GM23338 (cell line): ENCODE data around the gene PRSS8. TPM values are rescaled to one million over a fixed set of nuclear protein-coding genes. Genes with fewer than 3 reads are reported as not detected.

Source experiments
- ATAC-seq: fragments of 200-7000 bp; cut with Tn5 transposase; 3 replicates; pipeline ENCODE4 v1.9.1; 2020
- DNase-seq: peaks from one replicate; pipeline ENCODE4 v3.0.0-alpha.2; 2015; ENCODE audit warnings: low spot score
- H2AFZ ChIP-seq: fragments of 200-600 bp; sonication (generic); 2 replicates; pipeline ENCODE4 v1.8.0; 2016; ENCODE audit warnings: antibody characterized with exemption, mild to moderate bottlenecking, moderate library complexity
- H3F3A ChIP-seq: fragments of 200-600 bp; sonication (generic); replicated peaks from 2 replicates; pipeline ENCODE4 v1.8.0; 2017; ENCODE audit warnings: antibody characterized with exemption, mixed run types, low read depth
- H3K27ac ChIP-seq: fragments of 200-600 bp; sonication (generic); 2 replicates; pipeline ENCODE4 v1.6.1; 2016; ENCODE audit warnings: low read depth
- H3K27me3 ChIP-seq: fragments of 200-600 bp; sonication (generic); 2 replicates; pipeline ENCODE4 v1.8.0; 2016; ENCODE audit warnings: mild to moderate bottlenecking, mixed run types, moderate library complexity; ENCODE audit not compliant: insufficient read depth
- H3K36me3 ChIP-seq: fragments of 200-600 bp; sonication (generic); 2 replicates; pipeline ENCODE4 v1.8.0; 2016; ENCODE audit warnings: mild to moderate bottlenecking; ENCODE audit not compliant: insufficient read depth
- H3K4me1 ChIP-seq: fragments of 200-600 bp; sonication (generic); 2 replicates; pipeline ENCODE4 v1.8.0; 2016; ENCODE audit warnings: mild to moderate bottlenecking, moderate library complexity; ENCODE audit not compliant: insufficient read depth
- H3K4me2 ChIP-seq: fragments of 200-600 bp; sonication (generic); 2 replicates; pipeline ENCODE4 v1.7.1; 2017; ENCODE audit warnings: mixed run types
- H3K4me3 ChIP-seq: fragments of 200-600 bp; sonication (generic); 2 replicates; pipeline ENCODE4 v1.6.1; 2016; ENCODE audit warnings: mixed run types
- H3K79me2 ChIP-seq: fragments of 200-600 bp; sonication (generic); replicated peaks from 2 replicates; pipeline ENCODE4 v1.8.0; 2017; ENCODE audit warnings: mild to moderate bottlenecking; ENCODE audit not compliant: insufficient read depth
- H3K9me2 ChIP-seq: fragments of 200-600 bp; sonication (generic); 2 replicates; pipeline ENCODE4 v1.8.0; 2017; ENCODE audit not compliant: insufficient read depth
- H4K20me1 ChIP-seq: fragments of 200-600 bp; sonication (generic); replicated peaks from 2 replicates; pipeline ENCODE4 v1.8.0; 2017; ENCODE audit warnings: mild to moderate bottlenecking; ENCODE audit not compliant: insufficient read depth
- H3K27ac Mint-ChIP-seq: 2 replicates; pipeline ENCODE4 v1.8.0; 2020; ENCODE audit warnings: inconsistent platforms, mild to moderate bottlenecking, moderate library complexity, mixed read lengths
- H3K27me3 Mint-ChIP-seq: 3 replicates; pipeline ENCODE4 v1.8.0; 2022; ENCODE audit warnings: low read depth, mild to moderate bottlenecking, moderate library complexity, mixed read lengths, inconsistent platforms; ENCODE audit not compliant: insufficient read depth, poor library complexity
- H3K36me3 Mint-ChIP-seq: 3 replicates; pipeline ENCODE4 v1.8.0; 2021; ENCODE audit warnings: low read depth, mild to moderate bottlenecking, inconsistent platforms, moderate library complexity, mixed read lengths
- H3K4me1 Mint-ChIP-seq: 3 replicates; pipeline ENCODE4 v1.8.0; 2020; ENCODE audit warnings: mild to moderate bottlenecking, inconsistent platforms, mixed read lengths
- H3K4me3 Mint-ChIP-seq: 3 replicates; pipeline ENCODE4 v1.8.0; 2021; ENCODE audit warnings: moderate library complexity, mild to moderate bottlenecking, inconsistent platforms, mixed read lengths
- H3K9me3 Mint-ChIP-seq: 3 replicates; pipeline ENCODE4 v1.8.0; 2020; ENCODE audit warnings: moderate library complexity, mild to moderate bottlenecking, inconsistent platforms, mixed read lengths
- JUNB ChIP-seq: IDR thresholded peaks from one replicate; pipeline ENCODE4 v1.6.1; 2016; ENCODE audit warnings: antibody characterized with exemption; ENCODE audit not compliant: unreplicated experiment
- POLR2AphosphoS5 ChIP-seq: IDR thresholded peaks from 2 replicates; pipeline ENCODE4 v1.6.1; 2016; ENCODE audit warnings: antibody characterized with exemption, low read depth
- polyA plus RNA-seq: library from polyadenylated mRNA; unstranded; fragments of >200 nt; fragmentation: Nextera tagmentation; extraction: Ambion mirVana; gene quantifications from 2 replicates; pipeline ENCODE4 v1.2.1, GENCODE V29; 2016
- total RNA-seq: library from RNA; depleted of rRNA; stranded (reverse); fragments of >200 nt; shearing (Covaris generic); gene quantifications from 2 replicates; pipeline ENCODE4 v1.2.3, GENCODE V29; 2014
- TF ChIP-seq, protein P1 (sequence below): IDR thresholded peaks from 2 replicates; pipeline ENCODE4 v1.6.1; 2016; ENCODE audit warnings: antibody characterized with exemption
- TF ChIP-seq, protein P2 (sequence below): IDR thresholded peaks from one replicate; pipeline ENCODE4 v1.6.1; 2018; ENCODE audit warnings: antibody characterized with exemption; ENCODE audit not compliant: unreplicated experiment

PRSS8 gene
- total and polyA plus RNA-seq, 2 experiments from 2014 or later = 65.3 to 75.9 TPM

DNA sequence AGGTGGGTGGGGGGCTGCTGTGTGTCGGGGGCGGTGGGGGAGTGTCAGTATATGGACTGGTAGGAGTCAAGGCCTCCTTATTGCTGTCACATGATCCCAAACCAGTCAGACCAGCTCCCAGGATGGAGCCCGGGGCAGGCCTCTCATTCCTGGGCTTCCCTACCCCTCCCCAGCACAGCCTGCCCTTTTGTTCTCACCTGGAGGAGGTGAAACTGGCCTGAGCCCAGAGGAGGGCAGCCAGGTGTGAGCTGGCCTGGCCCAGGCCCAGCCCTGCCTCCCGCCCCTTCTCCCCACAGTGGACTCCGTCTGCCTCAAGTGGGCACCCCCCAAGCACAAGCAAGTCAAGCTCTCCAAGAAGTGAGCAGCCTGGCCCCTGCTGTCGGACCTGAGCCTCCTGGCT lies 4.6 kb downstream of the PRSS8 start:
- Mint-ChIP-seq H3K27ac (peak overlapping the region; percentile 98), H3K4me1 (peaks cover 47% of the 10 kb centered on the region), H3K27me3 (peaks cover 23% of the 10 kb centered on the region), H3K4me3 (peak overlapping the region; percentile 33), H3K9me3 (peaks cover 2% of the 10 kb centered on the region; the same call in 1 of the 3 replicates), H3K36me3 (peaks cover 45% of the 10 kb centered on the region)
- Histone ChIP-seq H2AFZ (no peak overlapping the region), H4K20me1 (no peaks in the 10 kb centered on the region; the same call in 1 of the 2 replicates), H3K27me3 (no peaks in the 10 kb centered on the region), H3K9me2 (no peaks in the 10 kb centered on the region), H3K36me3 (peaks cover 9% of the 10 kb centered on the region), H3K79me2 (peaks cover 8% of the 10 kb centered on the region; the same call in 1 of the 2 replicates), H3K4me1 (peaks cover 28% of the 10 kb centered on the region), H3K4me3 (no peak overlapping the region), H3K4me2 (peak overlapping the region; percentile 51; the same call in 1 of the 2 replicates), H3F3A (no peaks in the 10 kb centered on the region; the same call in 1 of the 2 replicates), H3K27ac (peak overlapping the region; percentile 84)
- peak; percentile 38; the same call in 1 of the 2 replicates for TF ChIP-seq POLR2AphosphoS5
- TF ChIP-seq, protein P1, sequence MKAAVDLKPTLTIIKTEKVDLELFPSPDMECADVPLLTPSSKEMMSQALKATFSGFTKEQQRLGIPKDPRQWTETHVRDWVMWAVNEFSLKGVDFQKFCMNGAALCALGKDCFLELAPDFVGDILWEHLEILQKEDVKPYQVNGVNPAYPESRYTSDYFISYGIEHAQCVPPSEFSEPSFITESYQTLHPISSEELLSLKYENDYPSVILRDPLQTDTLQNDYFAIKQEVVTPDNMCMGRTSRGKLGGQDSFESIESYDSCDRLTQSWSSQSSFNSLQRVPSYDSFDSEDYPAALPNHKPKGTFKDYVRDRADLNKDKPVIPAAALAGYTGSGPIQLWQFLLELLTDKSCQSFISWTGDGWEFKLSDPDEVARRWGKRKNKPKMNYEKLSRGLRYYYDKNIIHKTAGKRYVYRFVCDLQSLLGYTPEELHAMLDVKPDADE = no peak
- ATAC-seq = peak; percentile 66
- DNase-seq = peak; percentile 74

DNA sequence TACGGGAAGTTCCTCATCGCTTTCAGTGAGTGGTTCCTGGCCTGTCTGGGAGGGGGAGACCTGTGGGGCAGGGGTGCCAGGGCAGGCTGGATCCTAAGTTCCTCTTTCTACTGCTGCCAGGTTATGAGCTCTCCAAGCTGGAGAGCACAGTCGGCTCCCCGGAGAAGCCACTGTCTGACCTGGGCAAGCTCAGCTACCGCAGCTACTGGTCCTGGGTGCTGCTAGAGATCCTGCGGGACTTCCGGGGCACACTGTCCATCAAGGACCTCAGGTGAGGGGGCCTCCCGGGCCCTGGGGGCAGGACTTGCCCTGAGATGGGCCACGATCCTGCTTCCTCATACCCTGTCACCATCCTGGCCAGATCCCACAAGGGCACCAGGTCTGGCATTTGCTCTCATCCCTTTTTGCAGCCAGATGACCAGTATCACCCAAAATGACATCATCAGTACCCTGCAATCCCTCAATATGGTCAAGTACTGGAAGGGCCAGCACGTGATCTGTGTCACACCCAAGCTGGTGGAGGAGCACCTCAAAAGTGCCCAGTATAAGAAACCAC lies 5.1 kb downstream of the PRSS8 start:
- TF ChIP-seq JUNB = no peak
- TF ChIP-seq, protein P2, sequence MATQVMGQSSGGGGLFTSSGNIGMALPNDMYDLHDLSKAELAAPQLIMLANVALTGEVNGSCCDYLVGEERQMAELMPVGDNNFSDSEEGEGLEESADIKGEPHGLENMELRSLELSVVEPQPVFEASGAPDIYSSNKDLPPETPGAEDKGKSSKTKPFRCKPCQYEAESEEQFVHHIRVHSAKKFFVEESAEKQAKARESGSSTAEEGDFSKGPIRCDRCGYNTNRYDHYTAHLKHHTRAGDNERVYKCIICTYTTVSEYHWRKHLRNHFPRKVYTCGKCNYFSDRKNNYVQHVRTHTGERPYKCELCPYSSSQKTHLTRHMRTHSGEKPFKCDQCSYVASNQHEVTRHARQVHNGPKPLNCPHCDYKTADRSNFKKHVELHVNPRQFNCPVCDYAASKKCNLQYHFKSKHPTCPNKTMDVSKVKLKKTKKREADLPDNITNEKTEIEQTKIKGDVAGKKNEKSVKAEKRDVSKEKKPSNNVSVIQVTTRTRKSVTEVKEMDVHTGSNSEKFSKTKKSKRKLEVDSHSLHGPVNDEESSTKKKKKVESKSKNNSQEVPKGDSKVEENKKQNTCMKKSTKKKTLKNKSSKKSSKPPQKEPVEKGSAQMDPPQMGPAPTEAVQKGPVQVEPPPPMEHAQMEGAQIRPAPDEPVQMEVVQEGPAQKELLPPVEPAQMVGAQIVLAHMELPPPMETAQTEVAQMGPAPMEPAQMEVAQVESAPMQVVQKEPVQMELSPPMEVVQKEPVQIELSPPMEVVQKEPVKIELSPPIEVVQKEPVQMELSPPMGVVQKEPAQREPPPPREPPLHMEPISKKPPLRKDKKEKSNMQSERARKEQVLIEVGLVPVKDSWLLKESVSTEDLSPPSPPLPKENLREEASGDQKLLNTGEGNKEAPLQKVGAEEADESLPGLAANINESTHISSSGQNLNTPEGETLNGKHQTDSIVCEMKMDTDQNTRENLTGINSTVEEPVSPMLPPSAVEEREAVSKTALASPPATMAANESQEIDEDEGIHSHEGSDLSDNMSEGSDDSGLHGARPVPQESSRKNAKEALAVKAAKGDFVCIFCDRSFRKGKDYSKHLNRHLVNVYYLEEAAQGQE = no peak
- H3K36me3 ChIP-seq = peaks cover 9% of the 10 kb centered on the region
- peak overlapping the region; percentile 84; the same call in 1 of the 2 replicates for H3K27ac ChIP-seq
- H3F3A ChIP-seq = no peaks in the 10 kb centered on the region; the same call in 1 of the 2 replicates
- H3K9me2 ChIP-seq = no peaks in the 10 kb centered on the region
- Mint-ChIP-seq H3K27me3 (peaks cover 23% of the 10 kb centered on the region), H3K4me1 (peaks cover 44% of the 10 kb centered on the region), H3K27ac (peak overlapping the region; percentile 98), H3K36me3 (peaks cover 45% of the 10 kb centered on the region), H3K9me3 (peaks cover 2% of the 10 kb centered on the region; the same call in 1 of the 3 replicates), H3K4me3 (peak overlapping the region; percentile 5; the same call in 1 of the 3 replicates)
- H3K4me3 ChIP-seq = no peak overlapping the region
- H3K4me2 ChIP-seq = 0 out of 2 replicates have a peak overlapping the region, but pooled peaks have one; percentile 26
- no peaks in the 10 kb centered on the region; the same call in 1 of the 2 replicates for H4K20me1 ChIP-seq
- no peak overlapping the region for H2AFZ ChIP-seq
- no peaks in the 10 kb centered on the region for H3K27me3 ChIP-seq
- H3K79me2 ChIP-seq = peaks cover 8% of the 10 kb centered on the region; the same call in 1 of the 2 replicates
- DNase-seq = no peak
- no peak for ATAC-seq
- H3K4me1 ChIP-seq = peaks cover 28% of the 10 kb centered on the region
